HG03558 (cell line): Measurements from ENCODE around the gene SRP68.

Experiments used
- ATAC-seq: cut with Tn5 transposase; IDR thresholded peaks from one replicate; pipeline ENCODE4 v1.9.1; 2021; ENCODE audit warnings: moderate number of reproducible peaks; ENCODE audit not compliant: unreplicated experiment; ENCODE audit errors: extremely low read depth

The SRP68 gene

GRCh38 chr17:76004750-76005262 lies 67.5 kb downstream of the SRP68 start:
- ATAC-seq = no peak

GRCh38 chr17:76003915-76004314 lies 68.4 kb downstream of the SRP68 start:
- ATAC-seq = no peak

- ATAC-seq = no peak
Measured at GRCh38 chr17:76002100-76002499, 70.2 kb downstream of the SRP68 start.

- ATAC-seq = no peak
Measured at GRCh38 chr17:76000755-76001521, 71.4 kb downstream of the SRP68 start, which contains the start of gene CDK3. Gene CDK3 (plus strand): TSS chr17:76000855. CDS start chr17:76001426, 571 bp downstream.

- no peak for ATAC-seq
Measured at GRCh38 chr17:76000016-76000754, 72.1 kb downstream of the SRP68 start.

GRCh38 chr17:75998327-75998795 lies 74.0 kb downstream of the SRP68 start:
- ATAC-seq = no peak

- no peak for ATAC-seq
Measured at GRCh38 chr17:75996665-75997590, 75.4 kb downstream of the SRP68 start.

- no peak for ATAC-seq
Measured at GRCh38 chr17:75995385-75995925, 76.9 kb downstream of the SRP68 start.

GRCh38 chr17:75994802-75995370 lies 77.4 kb downstream of the SRP68 start:
- no peak for ATAC-seq

GRCh38 chr17:75991396-75991795 lies 80.9 kb downstream of the SRP68 start:
- no peak for ATAC-seq
